Esophagus (tissue), 2 donors: ENCODE data around the gene THSD4. TPM values are rescaled to one million over a fixed set of nuclear protein-coding genes. Genes with fewer than 3 reads are reported as not detected.

Experiments
- H3K27ac ChIP-seq, 2 donors: one replicate each; pipeline ENCODE4 v1.5.1; 2013; ENCODE audit warnings: low read depth in 2 of 2, mild to moderate bottlenecking in 2 of 2, inconsistent platforms in 1 of 2, low read length in 1 of 2, moderate library complexity in 1 of 2
- H3K27me3 ChIP-seq, 2 donors: one replicate each; pipeline ENCODE4 v1.6.1; 2013; ENCODE audit warnings: low read length in 2 of 2, control low read depth in 1 of 2, mild to moderate bottlenecking in 1 of 2; ENCODE audit not compliant: insufficient read depth in 2 of 2, control insufficient read depth in 1 of 2
- H3K36me3 ChIP-seq, 2 donors: one replicate each; pipeline ENCODE4 v1.6.1; 2013; ENCODE audit warnings: low read length in 1 of 2; ENCODE audit not compliant: control insufficient read depth in 2 of 2, insufficient read depth in 2 of 2
- H3K4me1 ChIP-seq, 2 donors: one replicate each; pipeline ENCODE4 v1.6.1; 2013; ENCODE audit warnings: low read length in 1 of 2; ENCODE audit not compliant: control insufficient read depth in 2 of 2, insufficient read depth in 2 of 2
- H3K4me3 ChIP-seq, 2 donors: one replicate each; pipeline ENCODE4 v1.5.1; 2013; ENCODE audit warnings: low read length in 2 of 2, mild to moderate bottlenecking in 2 of 2, low read depth in 1 of 2, moderate library complexity in 1 of 2
- H3K9me3 ChIP-seq, 2 donors: one replicate each; pipeline ENCODE4 v1.6.1; 2013; ENCODE audit warnings: mild to moderate bottlenecking in 2 of 2, low read depth in 1 of 2, low read length in 1 of 2, moderate library complexity in 1 of 2; ENCODE audit not compliant: control insufficient read depth in 2 of 2, insufficient read depth in 1 of 2
- whole genome bisulfite sequencing, 2 donors: extraction: QIAGEN DNeasy Blood & Tissue Kit; methylation state at CpG; one replicate each; pipeline ENCODE4 v1.1.7; 2013; 5-methylcytosine and 5-hydroxymethylcytosine counted together
- polyA plus RNA-seq, 2 donors: library from polyadenylated mRNA; stranded (reverse); fragments of 200-250 nt; gene quantifications; one replicate each; pipeline ENCODE4 v1.2.3, GENCODE V29; 2013
- donor health status: healthy with polysubstance abuse.
- donor health status: Bipolar disorder and iron deficiency.

Gene THSD4
- polyA plus RNA-seq, 2 donors: 34.1 to 49.7 TPM

- no peaks in the 10 kb centered on the region for H3K27me3 ChIP-seq
- H3K4me3 ChIP-seq: no peak overlapping the region
These were observed 27.5 kb downstream of the THSD4 start for GRCh38 chr15:71142780-71143179.

GRCh38 chr15:71143373-71144310 is 28.4 kb downstream of the THSD4 start:
- Histone ChIP-seq H3K36me3 (no peaks in the 10 kb centered on the region), H3K4me3 (no peak overlapping the region), H3K4me1 (no peaks in the 10 kb centered on the region), H3K9me3 (no peaks in the 10 kb centered on the region), H3K27ac (no peak overlapping the region), H3K27me3 (no peaks in the 10 kb centered on the region)
- WGBS, 2 donors: 73 to 75% methylated on average over 10 of the region's 10 CpGs

More at GRCh38 chr15:71142780-71143179, 27.5 kb downstream of the THSD4 start:
- Histone ChIP-seq H3K27ac (no peak overlapping the region), H3K9me3 (no peaks in the 10 kb centered on the region), H3K36me3 (no peaks in the 10 kb centered on the region), H3K4me1 (no peaks in the 10 kb centered on the region)
- 49 to 72% methylated on average over 3 of the region's 3 CpGs for whole genome bisulfite sequencing, 2 donors

- H3K4me1 ChIP-seq: no peaks in the 10 kb centered on the region
- H3K36me3 ChIP-seq: no peaks in the 10 kb centered on the region
- H3K27me3 ChIP-seq: no peaks in the 10 kb centered on the region
- WGBS, 2 donors: 74 to 80% methylated on average over 2 of the region's 2 CpGs
- no peak overlapping the region for H3K27ac ChIP-seq
- no peak overlapping the region for H3K4me3 ChIP-seq
- H3K9me3 ChIP-seq: no peaks in the 10 kb centered on the region
These were observed 30.4 kb downstream of the THSD4 start for GRCh38 chr15:71145648-71146047.

- no peak overlapping the region for H3K4me3 ChIP-seq
- no peaks in the 10 kb centered on the region for H3K4me1 ChIP-seq
- no peaks in the 10 kb centered on the region for H3K36me3 ChIP-seq
- no peaks in the 10 kb centered on the region for H3K27me3 ChIP-seq
- no peaks in the 10 kb centered on the region for H3K9me3 ChIP-seq
- no peak overlapping the region for H3K27ac ChIP-seq
- WGBS, 2 donors: 44 to 62% methylated on average over 4 of the region's 4 CpGs
These were observed 31.3 kb downstream of the THSD4 start for GRCh38 chr15:71146580-71146982.

- H3K4me3 ChIP-seq: no peak overlapping the region
These were observed 32.8 kb downstream of the THSD4 start for GRCh38 chr15:71148048-71148447.

GRCh38 chr15:71149646-71150557 is 34.6 kb downstream of the THSD4 start:
- Histone ChIP-seq H3K27me3 (no peaks in the 10 kb centered on the region), H3K36me3 (peaks cover 0 to 2% of the 10 kb centered on the region in 2 donors), H3K4me1 (no peaks in the 10 kb centered on the region), H3K4me3 (no peak overlapping the region), H3K9me3 (no peaks in the 10 kb centered on the region), H3K27ac (no peak overlapping the region)
- WGBS, 2 donors: 44 to 45% methylated on average over 7 of the region's 7 CpGs

More at GRCh38 chr15:71148048-71148447, 32.8 kb downstream of the THSD4 start:
- H3K27me3 ChIP-seq: no peaks in the 10 kb centered on the region
- no peaks in the 10 kb centered on the region for H3K36me3 ChIP-seq
- no peaks in the 10 kb centered on the region for H3K9me3 ChIP-seq
- no peaks in the 10 kb centered on the region for H3K4me1 ChIP-seq
- 92% methylated on average over 6 of the region's 6 CpGs for WGBS, 2 donors
- no peak overlapping the region for H3K27ac ChIP-seq

- Histone ChIP-seq H3K27ac (no peak overlapping the region), H3K4me1 (no peaks in the 10 kb centered on the region), H3K36me3 (peaks cover 0 to 2% of the 10 kb centered on the region in 2 donors), H3K27me3 (no peaks in the 10 kb centered on the region), H3K9me3 (no peaks in the 10 kb centered on the region), H3K4me3 (no peak overlapping the region)
- WGBS, 2 donors: 57 to 62% methylated on average over 2 of the region's 2 CpGs
These were observed 35.8 kb downstream of the THSD4 start for GRCh38 chr15:71151081-71151480.

GRCh38 chr15:71152542-71152941 is 37.3 kb downstream of the THSD4 start:
- no peak overlapping the region for H3K27ac ChIP-seq
- WGBS, 2 donors: 76 to 83% methylated on average over 7 of the region's 7 CpGs
- H3K9me3 ChIP-seq: no peaks in the 10 kb centered on the region

GRCh38 chr15:71153823-71154524 is 38.7 kb downstream of the THSD4 start:
- H3K27ac ChIP-seq: no peak overlapping the region
- 72 to 73% methylated on average over 8 of the region's 8 CpGs for WGBS, 2 donors

More at GRCh38 chr15:71152542-71152941, 37.3 kb downstream of the THSD4 start:
- Histone ChIP-seq H3K4me3 (no peak overlapping the region), H3K27me3 (no peaks in the 10 kb centered on the region), H3K4me1 (no peaks in the 10 kb centered on the region), H3K36me3 (peaks cover 0 to 2% of the 10 kb centered on the region in 2 donors)

More at GRCh38 chr15:71153823-71154524, 38.7 kb downstream of the THSD4 start:
- Histone ChIP-seq H3K9me3 (no peaks in the 10 kb centered on the region), H3K4me3 (no peak overlapping the region), H3K27me3 (no peaks in the 10 kb centered on the region), H3K4me1 (no peaks in the 10 kb centered on the region), H3K36me3 (peaks cover 0 to 2% of the 10 kb centered on the region in 2 donors)
